ENCODE measurements around the gene CACNA2D3.

CACNA2D3 gene

GRCh38 chr3:54866251-54866650, 743.9 kb downstream of the CACNA2D3 start:
- DNase-seq: no peak

DNA sequence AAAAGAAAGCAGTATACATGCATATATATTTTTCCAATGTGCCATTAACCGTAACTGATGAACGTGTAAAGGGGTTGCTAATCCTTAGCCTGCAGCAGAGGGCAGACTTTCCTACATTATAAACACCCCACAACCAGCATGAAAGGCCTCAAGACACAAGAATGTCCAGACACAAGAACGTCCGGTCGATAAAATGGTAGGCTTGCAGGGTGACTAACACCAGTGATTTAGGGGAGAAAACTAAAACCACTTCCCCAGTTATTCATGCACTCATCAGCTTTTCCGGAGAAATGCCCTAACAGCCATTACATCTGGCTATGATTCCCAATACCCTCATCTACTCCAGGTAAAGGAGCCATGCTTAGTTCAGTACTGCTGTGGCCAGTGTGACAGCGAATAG, 748.1 kb downstream of the CACNA2D3 start:
- DNase-seq: no peak

- no peak for DNase-seq
Measured at GRCh38 chr3:54871867-54872266, 749.5 kb downstream of the CACNA2D3 start.

GRCh38 chr3:54873059-54874010, 751.0 kb downstream of the CACNA2D3 start:
- DNase-seq: no peak

GRCh38 chr3:54874816-54875556, 752.6 kb downstream of the CACNA2D3 start:
- DNase-seq: no peak

- DNase-seq: no peak
Measured at GRCh38 chr3:54875596-54876268, 753.4 kb downstream of the CACNA2D3 start.

DNA sequence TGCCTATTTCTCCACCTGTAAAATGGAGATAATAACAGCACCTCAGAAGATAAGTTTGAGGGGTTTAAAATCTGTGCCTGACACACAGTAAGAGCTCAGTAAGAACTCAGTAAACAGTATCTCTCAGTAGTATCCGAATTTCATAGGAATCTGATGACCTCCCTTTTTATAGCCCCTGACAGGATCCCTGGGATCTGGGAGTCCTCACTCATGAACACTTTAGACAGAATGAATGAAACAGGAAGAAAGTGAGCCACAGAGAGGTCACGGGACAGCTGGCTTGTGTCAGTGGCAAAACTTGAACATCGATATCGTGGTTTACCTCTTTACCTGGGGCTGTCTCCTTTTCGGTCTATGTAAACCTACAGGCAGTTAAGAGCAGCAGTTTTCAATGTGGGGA, 754.3 kb downstream of the CACNA2D3 start:
- DNase-seq: no peak

DNA sequence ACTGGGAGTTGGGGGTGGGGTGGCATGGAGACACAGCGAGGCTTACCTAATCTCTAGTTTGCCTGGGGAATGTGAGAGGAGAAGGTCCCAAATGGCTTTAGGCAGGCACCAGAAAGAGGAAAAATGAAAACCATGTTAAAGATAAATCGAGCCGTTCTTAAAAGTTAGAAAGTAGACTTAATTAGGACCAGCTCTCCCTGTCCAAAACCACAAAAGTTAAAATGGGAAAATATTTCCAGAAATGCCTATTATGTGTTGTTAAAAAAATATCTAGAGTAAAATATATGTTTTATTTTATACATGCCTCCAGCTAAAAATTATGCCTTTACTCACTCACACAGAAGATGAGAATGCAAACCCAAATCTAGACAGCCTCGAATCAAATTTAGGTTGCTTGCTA, 755.4 kb downstream of the CACNA2D3 start:
- DNase-seq: no peak

DNA sequence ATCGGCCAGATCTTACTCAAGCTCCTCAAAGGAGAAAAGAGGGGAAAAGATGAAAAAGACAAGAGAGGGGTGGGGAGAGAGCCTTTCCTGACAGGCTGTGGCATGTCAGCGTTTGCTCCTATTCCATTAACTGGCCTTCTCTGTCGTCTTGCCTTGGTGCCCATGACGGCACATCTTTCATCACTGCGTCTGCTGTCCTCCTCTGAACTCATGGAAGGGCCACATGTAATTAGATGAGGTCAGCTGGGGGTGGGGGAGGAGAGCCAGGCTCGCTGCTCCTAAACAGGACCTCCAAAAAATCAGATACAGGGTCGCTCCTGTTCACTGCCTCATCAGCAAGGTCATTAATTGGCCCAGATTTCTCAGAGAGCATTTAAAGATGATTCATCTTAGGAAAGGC, 755.8 kb downstream of the CACNA2D3 start:
- no peak for DNase-seq

- DNase-seq: no peak
Measured at GRCh38 chr3:54882129-54882833, 759.9 kb downstream of the CACNA2D3 start.

DNA sequence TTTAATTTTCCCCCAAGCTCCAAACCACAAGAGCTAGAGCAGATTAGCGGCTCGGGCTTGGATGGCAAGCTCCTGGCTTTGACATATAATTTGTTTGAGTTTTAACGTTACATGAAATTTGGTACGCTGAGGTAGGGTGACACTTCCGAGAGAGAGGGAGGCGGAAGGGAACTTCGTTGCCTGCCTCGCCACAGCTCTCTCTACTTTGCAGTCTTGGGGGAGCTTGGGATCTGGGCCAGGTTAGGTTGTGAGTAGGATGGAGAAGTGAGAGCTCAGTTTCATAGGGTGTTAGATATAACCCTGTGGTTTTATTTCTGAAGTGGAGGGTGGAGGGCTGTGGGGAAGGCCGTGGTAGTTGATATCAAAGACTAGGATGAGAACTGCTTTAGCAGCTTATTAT, 765.8 kb downstream of the CACNA2D3 start:
- DNase-seq: no peak

DNA sequence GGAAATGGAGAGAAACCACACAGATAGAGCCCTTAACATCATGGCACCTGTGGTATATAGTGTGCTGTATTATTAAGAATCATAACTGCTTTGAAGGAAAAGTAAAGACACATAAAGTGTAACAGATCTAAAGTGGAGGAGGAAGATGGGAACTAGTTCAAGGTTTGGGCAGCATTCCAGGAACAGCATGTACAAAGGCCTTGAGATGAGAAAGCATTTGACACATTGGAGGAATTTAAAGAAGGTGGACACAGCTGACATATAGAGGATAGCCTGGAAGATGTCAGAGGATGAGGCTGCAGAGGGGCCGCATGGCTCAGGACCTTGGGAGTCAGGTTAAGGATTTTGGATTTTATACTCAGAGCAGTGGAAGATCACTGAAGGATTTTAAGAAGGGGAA, 766.5 kb downstream of the CACNA2D3 start:
- DNase-seq: no peak

DNA sequence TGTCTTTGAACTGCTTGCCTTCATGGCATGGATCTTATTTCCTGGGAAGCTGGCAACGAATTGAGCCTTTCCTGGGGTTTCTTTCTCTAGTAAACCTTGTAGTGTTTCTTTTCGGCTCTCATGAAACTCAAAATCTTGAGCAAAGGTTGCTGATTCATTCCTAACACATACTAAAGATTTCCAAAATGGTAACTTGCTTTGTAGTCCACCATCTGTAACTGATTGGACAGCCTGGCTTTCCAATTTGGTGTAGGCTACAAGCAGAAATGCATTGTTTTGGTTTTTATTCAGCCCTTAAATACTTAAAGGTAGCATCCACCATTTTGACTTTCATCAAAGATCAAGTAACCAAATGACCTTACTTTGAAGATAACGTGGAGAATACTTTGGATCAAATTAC, 767.4 kb downstream of the CACNA2D3 start:
- no peak for DNase-seq

- DNase-seq: no peak
Measured at GRCh38 chr3:54891540-54891897, 769.2 kb downstream of the CACNA2D3 start.

GRCh38 chr3:54892168-54892567, 769.8 kb downstream of the CACNA2D3 start:
- DNase-seq: no peak

- no peak for DNase-seq
Measured at GRCh38 chr3:54895613-54896012, 773.3 kb downstream of the CACNA2D3 start.

GRCh38 chr3:54897028-54897711, 774.8 kb downstream of the CACNA2D3 start:
- DNase-seq: no peak

GRCh38 chr3:54899273-54899672, 776.9 kb downstream of the CACNA2D3 start:
- DNase-seq: no peak

DNA sequence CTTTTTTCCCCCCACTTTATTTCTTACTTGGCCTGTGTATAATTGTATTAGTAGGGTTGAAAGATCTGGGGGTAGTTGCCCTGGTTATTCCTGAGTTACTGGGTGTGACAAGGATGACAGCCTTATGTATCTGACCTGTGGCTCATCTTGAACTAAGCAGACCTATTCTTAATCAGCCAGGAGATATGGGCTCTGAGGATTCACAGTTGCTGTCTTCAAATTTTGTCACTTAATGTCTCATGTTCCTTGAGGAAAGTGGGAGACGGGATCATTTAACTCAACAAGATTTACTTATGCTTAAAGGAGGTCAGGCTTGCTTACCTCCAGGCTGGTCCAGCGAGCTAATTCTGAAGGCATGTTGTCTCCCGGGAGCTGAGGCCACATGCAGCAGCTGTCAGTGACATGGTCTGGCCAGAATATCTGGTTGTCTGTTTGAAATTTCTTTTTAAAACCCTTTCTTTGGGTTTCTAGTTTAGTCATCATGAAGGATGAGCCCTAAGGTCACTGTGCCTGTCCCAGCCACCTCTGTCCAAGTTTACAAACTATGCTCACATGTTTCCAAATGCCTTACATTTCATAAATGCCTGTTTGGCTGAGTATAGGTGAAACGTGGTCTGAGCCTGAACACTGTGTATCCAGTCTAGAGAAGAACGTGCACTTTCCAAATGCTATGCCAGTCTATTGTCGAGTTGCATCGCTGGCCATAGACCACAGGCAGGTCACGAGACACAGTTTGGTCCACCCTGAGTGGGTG, 778.7 kb downstream of the CACNA2D3 start:
- DNase-seq: no peak

GRCh38 chr3:54901906-54902685, 779.7 kb downstream of the CACNA2D3 start:
- no peak for DNase-seq

All from SIG-M5 (cell line).